Suprapubic skin (tissue), 4 donors: ENCODE measurements around the gene CYTIP. TPM values are rescaled to one million over a fixed set of nuclear protein-coding genes. Genes with fewer than 3 reads are reported as not detected.
"Not testable (repeated sequence)": the region's sequence is repeated elsewhere in the genome, so short reads cannot be mapped to it uniquely, and the experiment has no call there.

ENCODE experiments used
- DNase-seq, 2 donors: peaks; one replicate each; pipeline ENCODE4 v3.0.0-alpha.2; 2019; ENCODE audit warnings: low spot score in 2 of 2
- H3K27ac ChIP-seq: fragments of 200-600 bp; sonication (generic); one replicate; pipeline ENCODE4 v1.5.1; 2019
- H3K27me3 ChIP-seq: fragments of 200-600 bp; sonication (generic); one replicate; pipeline ENCODE4 v1.5.1; 2019
- H3K36me3 ChIP-seq: fragments of 200-600 bp; sonication (generic); one replicate; pipeline ENCODE4 v1.5.1; 2019
- H3K4me1 ChIP-seq: fragments of 200-600 bp; sonication (generic); one replicate; pipeline ENCODE4 v1.5.1; 2019
- H3K4me3 ChIP-seq: fragments of 200-600 bp; sonication (generic); one replicate; pipeline ENCODE4 v1.5.1; 2019; ENCODE audit warnings: mild to moderate bottlenecking
- H3K9me3 ChIP-seq: fragments of 200-600 bp; sonication (generic); one replicate; pipeline ENCODE4 v1.5.1; 2019
- EP300 ChIP-seq: sonication (generic); formaldehyde crosslinking; IDR thresholded peaks from one replicate; pipeline ENCODE4 v1.6.1; 2017; ENCODE audit warnings: antibody characterized with exemption
- POLR2A ChIP-seq, 2 donors: fragments of 450-650 bp; IDR thresholded peaks; one replicate each; pipeline ENCODE4 v1.6.1; 2017; ENCODE audit warnings: antibody characterized with exemption in 2 of 2, mild to moderate bottlenecking in 2 of 2, moderate library complexity in 2 of 2
- POLR2AphosphoS5 ChIP-seq, 3 donors: sonication (generic); formaldehyde crosslinking; IDR thresholded peaks; one replicate each; pipeline ENCODE4 v1.6.1; 2017; ENCODE audit warnings: antibody characterized with exemption in 3 of 3
- WGBS: methylation state at CpG from one replicate; pipeline ENCODE4 v1.1.5; 2018; 5-methylcytosine and 5-hydroxymethylcytosine counted together
- total RNA-seq, 4 donors: library from RNA; depleted of rRNA; stranded (reverse); fragments of >200 nt; gene quantifications; one replicate each; pipeline ENCODE4 v1.1.0, GENCODE V29; 2016
- TF ChIP-seq, protein P1 (sequence below), 2 donors: fragments of 200-600 bp in 1 of 2; fragments of 450-650 bp in 1 of 2; sonication (generic) in 1 of 2; IDR thresholded peaks; one replicate each; pipeline ENCODE4 v1.5.1; 2016 to 2019; ENCODE audit warnings: antibody characterized with exemption in 2 of 2, mild to moderate bottlenecking in 1 of 2, moderate library complexity in 1 of 2

CYTIP gene
- total RNA-seq, 4 donors from 2014 or later = 2.1 to 9.6 (median 6.1) TPM

DNA sequence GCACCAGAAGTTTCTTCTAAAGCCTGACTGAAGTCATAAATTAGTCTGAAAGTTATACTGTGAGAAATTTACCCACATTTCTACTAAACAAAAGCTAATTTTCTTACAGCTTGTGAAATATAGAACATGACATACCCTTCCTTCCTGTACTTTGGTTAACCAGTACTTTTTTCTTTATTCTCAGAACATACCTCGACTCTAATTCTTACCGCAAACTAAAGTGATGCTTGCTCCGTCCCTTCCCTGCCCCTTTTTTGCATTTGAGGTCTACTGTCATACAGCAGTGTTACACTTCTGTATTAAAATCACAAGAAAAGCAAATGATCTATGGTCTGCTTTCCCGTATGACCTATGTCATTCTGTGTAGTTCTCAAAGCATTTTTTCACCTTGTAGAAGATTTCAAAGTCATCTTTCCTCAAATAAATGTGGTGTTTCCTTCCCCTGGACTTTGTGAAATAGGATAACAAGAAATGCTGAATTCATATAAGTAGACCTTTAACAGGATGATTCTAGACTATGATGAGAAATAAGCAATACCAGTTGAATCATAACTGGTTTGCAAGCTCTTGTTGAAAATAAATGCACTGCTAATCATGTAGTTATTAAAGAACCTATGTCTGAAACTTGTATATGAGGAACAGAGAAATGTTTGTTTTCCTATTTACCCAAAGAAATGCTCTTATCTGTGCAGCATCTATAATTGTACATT lies 30.4 kb downstream of the CYTIP start:
- Histone ChIP-seq H3K27me3 (no peaks in the 10 kb centered on the region), H3K4me3 (no peak overlapping the region), H3K4me1 (no peaks in the 10 kb centered on the region), H3K27ac (no peak overlapping the region), H3K9me3 (no peaks in the 10 kb centered on the region), H3K36me3 (no peaks in the 10 kb centered on the region)
- 49% methylated on average over 4 of the region's 4 CpGs for WGBS
- no peak for DNase-seq
- TF ChIP-seq, protein P1, sequence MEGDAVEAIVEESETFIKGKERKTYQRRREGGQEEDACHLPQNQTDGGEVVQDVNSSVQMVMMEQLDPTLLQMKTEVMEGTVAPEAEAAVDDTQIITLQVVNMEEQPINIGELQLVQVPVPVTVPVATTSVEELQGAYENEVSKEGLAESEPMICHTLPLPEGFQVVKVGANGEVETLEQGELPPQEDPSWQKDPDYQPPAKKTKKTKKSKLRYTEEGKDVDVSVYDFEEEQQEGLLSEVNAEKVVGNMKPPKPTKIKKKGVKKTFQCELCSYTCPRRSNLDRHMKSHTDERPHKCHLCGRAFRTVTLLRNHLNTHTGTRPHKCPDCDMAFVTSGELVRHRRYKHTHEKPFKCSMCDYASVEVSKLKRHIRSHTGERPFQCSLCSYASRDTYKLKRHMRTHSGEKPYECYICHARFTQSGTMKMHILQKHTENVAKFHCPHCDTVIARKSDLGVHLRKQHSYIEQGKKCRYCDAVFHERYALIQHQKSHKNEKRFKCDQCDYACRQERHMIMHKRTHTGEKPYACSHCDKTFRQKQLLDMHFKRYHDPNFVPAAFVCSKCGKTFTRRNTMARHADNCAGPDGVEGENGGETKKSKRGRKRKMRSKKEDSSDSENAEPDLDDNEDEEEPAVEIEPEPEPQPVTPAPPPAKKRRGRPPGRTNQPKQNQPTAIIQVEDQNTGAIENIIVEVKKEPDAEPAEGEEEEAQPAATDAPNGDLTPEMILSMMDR (IDR thresholded peaks at IDR 0.05) = no peak
- TF ChIP-seq POLR2A (IDR thresholded peaks at IDR 0.05) (no peak), EP300 (no peak), POLR2AphosphoS5 (IDR thresholded peaks at IDR 0.05) (no peak)

DNA sequence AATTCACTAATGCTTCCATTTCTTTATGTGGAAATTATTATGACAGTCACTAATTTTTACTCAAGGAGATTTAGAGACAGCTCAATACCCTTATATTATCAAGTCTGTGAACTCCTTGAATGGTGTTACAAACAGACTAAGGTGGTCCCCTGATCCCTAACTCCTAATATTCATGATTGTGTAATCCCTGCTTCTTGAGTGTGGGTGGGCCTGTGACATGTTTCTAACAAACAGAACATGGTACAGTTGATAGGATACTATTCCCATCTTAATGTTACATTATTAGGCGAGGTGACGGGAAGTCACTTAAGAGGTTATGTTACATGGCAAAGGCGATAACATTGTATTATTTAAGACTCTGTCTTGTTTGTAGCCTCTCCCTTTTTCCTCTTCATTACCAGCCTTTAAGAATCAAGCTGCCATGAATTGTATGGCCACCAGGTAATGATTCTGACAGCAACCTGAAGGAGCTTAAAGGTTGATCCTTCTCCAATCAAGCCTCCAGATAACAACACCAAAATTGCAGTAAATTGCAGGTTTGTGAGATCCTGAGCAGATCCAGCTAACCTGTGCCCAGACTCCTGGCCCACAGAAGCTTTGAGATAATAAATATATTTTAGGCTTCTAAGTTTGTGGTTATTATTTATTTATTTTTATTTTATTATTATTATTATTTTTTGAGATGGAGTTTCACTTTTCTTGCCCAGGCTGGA lies 32.1 kb downstream of the CYTIP start:
- no peaks in the 10 kb centered on the region for H3K4me1 ChIP-seq
- no peaks in the 10 kb centered on the region for H3K36me3 ChIP-seq
- no peak for DNase-seq
- no peaks in the 10 kb centered on the region for H3K27me3 ChIP-seq
- no peaks in the 10 kb centered on the region for H3K9me3 ChIP-seq
- H3K4me3 ChIP-seq = no peak overlapping the region
- TF ChIP-seq POLR2A (IDR thresholded peaks at IDR 0.05) (no peak), POLR2AphosphoS5 (IDR thresholded peaks at IDR 0.05) (no peak), EP300 (no peak)
- TF ChIP-seq, protein P1 (IDR thresholded peaks at IDR 0.05) = no peak
- WGBS = 95% methylated on average over 3 of the region's 3 CpGs
- no peak overlapping the region for H3K27ac ChIP-seq

DNA sequence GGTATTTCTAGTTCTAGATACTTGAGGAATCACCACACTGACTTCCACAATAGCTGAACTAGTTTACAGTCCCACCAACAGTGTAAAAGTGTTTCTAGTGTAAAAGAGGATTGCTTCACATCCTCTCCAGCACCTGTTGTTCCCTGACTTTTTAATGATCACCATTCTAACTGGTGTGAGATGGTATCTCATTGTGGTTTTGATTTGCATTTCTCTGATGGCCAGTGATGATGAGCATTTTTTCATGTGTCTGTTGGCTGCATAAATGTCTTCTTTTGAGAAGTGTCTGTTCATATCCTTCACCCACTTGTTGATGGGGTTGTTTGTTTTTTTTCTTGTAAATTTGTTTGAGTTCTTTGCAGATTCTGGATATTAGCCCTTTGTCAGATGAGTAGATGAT lies 38.5 kb downstream of the CYTIP start:
- not testable (repeated sequence) for H3K27ac ChIP-seq, DNase-seq, H3K4me3 ChIP-seq, H3K4me1 ChIP-seq, H3K36me3 ChIP-seq, H3K9me3 ChIP-seq, H3K27me3 ChIP-seq

DNA sequence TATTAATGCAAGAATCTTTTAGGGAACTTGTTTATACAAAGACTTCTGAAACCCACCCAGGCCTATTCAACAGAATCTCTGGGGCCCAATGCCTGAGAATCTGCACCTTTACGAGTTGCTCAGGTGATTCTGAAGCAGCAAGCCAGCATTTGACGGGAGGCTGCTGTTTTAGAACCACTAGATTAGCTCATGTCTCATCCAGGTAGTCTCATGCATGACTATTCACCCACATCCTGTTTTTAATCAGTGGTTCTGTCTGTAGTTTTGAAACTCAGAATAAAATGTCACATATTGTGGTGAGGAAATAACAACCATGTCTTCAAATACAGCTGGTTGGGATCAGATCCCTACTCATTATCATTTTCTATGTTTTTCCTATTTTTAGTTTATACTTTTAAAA lies 39.5 kb downstream of the CYTIP start:
- Histone ChIP-seq H3K4me1 (no peaks in the 10 kb centered on the region), H3K27ac (no peak overlapping the region), H3K4me3 (no peak overlapping the region), H3K36me3 (no peaks in the 10 kb centered on the region), H3K9me3 (no peaks in the 10 kb centered on the region), H3K27me3 (no peaks in the 10 kb centered on the region)
- TF ChIP-seq POLR2AphosphoS5 (IDR thresholded peaks at IDR 0.05) (no peak), EP300 (no peak), POLR2A (IDR thresholded peaks at IDR 0.05) (no peak)
- TF ChIP-seq, protein P1 (IDR thresholded peaks at IDR 0.05) = no peak
- 77% methylated on average over 2 of the region's 2 CpGs for WGBS
- DNase-seq = no peak

DNA sequence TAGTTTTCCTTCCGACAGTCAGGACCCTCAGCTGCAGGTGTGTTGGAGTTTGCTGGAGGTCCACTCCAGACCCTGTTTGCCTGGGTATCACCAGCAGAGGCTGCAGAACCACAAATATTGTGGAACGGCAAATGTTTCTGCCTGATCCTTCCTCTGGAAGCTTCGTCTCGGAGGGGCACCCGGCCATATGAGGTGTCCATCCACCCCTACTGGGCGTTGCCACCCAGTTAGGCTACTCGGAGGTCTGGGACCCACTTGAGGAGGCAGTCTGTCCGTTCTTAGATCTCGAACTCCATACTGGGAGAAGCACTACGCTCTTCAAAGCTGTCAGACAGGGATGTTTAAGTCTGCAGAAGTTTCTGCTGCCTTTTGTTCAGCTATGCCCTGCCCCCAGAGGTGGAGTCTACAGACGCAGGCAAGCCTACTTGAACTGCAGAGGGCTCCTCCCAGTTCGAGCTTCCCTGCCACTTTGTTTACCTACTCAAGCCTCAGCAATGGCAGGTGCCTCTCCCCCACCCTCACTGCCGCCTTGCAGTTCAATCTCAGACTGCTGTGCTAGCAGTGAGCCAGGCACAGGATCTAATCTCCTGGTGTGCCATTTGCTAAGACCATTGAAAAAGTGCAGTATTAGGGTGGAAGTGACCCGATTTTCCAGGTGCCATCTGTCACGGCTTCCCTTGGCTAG lies 40.9 kb downstream of the CYTIP start:
- DNase-seq, H3K4me1 ChIP-seq, H3K27me3 ChIP-seq, H3K4me3 ChIP-seq, H3K9me3 ChIP-seq, H3K36me3 ChIP-seq, H3K27ac ChIP-seq: not testable (repeated sequence)
- WGBS = 79% methylated on average over 14 of the region's 15 CpGs

DNA sequence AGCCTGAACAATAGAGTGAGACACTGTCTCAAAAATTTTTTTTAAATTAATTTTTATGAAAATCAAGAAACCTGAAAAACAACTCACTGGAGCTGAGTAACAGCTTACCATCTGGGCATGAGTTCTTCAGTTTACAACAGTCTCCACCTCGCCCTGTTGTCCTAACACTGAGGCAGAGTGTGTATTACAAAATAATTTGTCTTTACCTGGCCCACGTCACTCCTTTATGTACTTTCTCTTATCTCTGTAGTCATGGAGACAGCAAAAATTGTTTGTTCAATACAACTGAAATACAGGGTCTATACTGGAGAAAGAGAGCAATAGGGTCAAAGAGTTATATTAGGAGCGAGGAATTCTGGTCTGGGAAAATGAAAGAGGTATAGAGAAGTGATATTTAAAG lies 48.1 kb downstream of the CYTIP start:
- Histone ChIP-seq H3K27me3 (no peaks in the 10 kb centered on the region), H3K36me3 (no peaks in the 10 kb centered on the region), H3K4me1 (no peaks in the 10 kb centered on the region), H3K4me3 (no peak overlapping the region), H3K9me3 (no peaks in the 10 kb centered on the region), H3K27ac (no peak overlapping the region)
- 76% methylated on average over 3 of the region's 3 CpGs for WGBS
- DNase-seq = no peak
- TF ChIP-seq, protein P1 (IDR thresholded peaks at IDR 0.05) = no peak
- TF ChIP-seq POLR2A (IDR thresholded peaks at IDR 0.05) = no peak
- no peak for TF ChIP-seq EP300
- TF ChIP-seq POLR2AphosphoS5 (IDR thresholded peaks at IDR 0.05) = no peak
